H1 (cell line): ENCODE measurements around the gene NEK4. TPM values are rescaled to one million over a fixed set of nuclear protein-coding genes. Genes with fewer than 3 reads are reported as not detected.

Source experiments
- CTCF ChIA-PET: fragments of 300-600 bp; sonication (Branson Sonifier 250); formaldehyde crosslinking; loops from one replicate; lab custom pipeline; 2021; ENCODE audit not compliant: partially characterized antibody; lab: Charles Lee
- POLR2A ChIA-PET: fragments of 300-600 bp; sonication (Branson Sonifier 250); formaldehyde crosslinking; loops from one replicate; lab custom pipeline; 2021; ENCODE audit warnings: inconsistent platforms; ENCODE audit not compliant: partially characterized antibody; lab: Charles Lee
- DNase-seq, 2 experiments: peaks; one replicate each; pipeline versions ENCODE4 v3.0.0 to v3.0.0-alpha.2; 2010 to 2022; ENCODE audit warnings: low spot score in 2 of 2, low read depth in 1 of 2, mixed read lengths in 1 of 2
- FAIRE-seq: peaks from 2 replicates; lab custom pipeline; 2011; peaks lifted over from hg19 to GRCh38; lab: Jason Lieb, UNC
- H2AFZ ChIP-seq: 2 replicates; pipeline ENCODE4 v1.8.1; 2012; ENCODE audit warnings: low read length, inconsistent platforms
- H2AK5ac ChIP-seq: 2 replicates; pipeline ENCODE4 v1.6.1; 2013; ENCODE audit warnings: low read depth, low read length
- H2BK120ac ChIP-seq: replicated peaks from 2 replicates; pipeline ENCODE3; 2013; ENCODE audit warnings: low read depth, low read length, inconsistent platforms
- H2BK12ac ChIP-seq: 2 replicates; pipeline ENCODE4 v1.6.1; 2013; ENCODE audit warnings: low read depth, low read length
- H2BK15ac ChIP-seq: 2 replicates; pipeline ENCODE4 v1.6.1; 2013; ENCODE audit warnings: low read length
- H2BK20ac ChIP-seq: 2 replicates; pipeline ENCODE4 v1.6.1; 2013; ENCODE audit warnings: low read length
- H2BK5ac ChIP-seq: 2 replicates; pipeline ENCODE4 v1.6.1; 2013; ENCODE audit warnings: low read depth, low read length
- H3K14ac ChIP-seq: 2 replicates; pipeline ENCODE4 v1.6.1; 2013; ENCODE audit warnings: inconsistent platforms; ENCODE audit not compliant: insufficient read length
- H3K18ac ChIP-seq: 2 replicates; pipeline ENCODE4 v1.6.1; 2013; ENCODE audit warnings: low read length; ENCODE audit errors: extremely low read depth
- H3K23ac ChIP-seq: 2 replicates; pipeline ENCODE4 v1.6.1; 2013; ENCODE audit warnings: inconsistent platforms; ENCODE audit not compliant: insufficient read length
- H3K23me2 ChIP-seq: 2 replicates; pipeline ENCODE4 v1.6.1; 2013; ENCODE audit warnings: low read depth, low read length
- H3K27ac ChIP-seq: 2 replicates; pipeline ENCODE4 v1.6.1; 2011; ENCODE audit warnings: low read depth, low read length, inconsistent platforms
- H3K27me3 ChIP-seq, 4 experiments: replicated peaks in 1 of 4; 1 replicate in 1 of 4; 2 replicates in 3 of 4; pipeline versions ENCODE4 v1.6.1 to v1.8.1; 2011 to 2013; ENCODE audit warnings: low read length in 3 of 4, mild to moderate bottlenecking in 3 of 4, inconsistent platforms in 2 of 4, mixed read lengths in 2 of 4, moderate library complexity in 1 of 4; ENCODE audit not compliant: control insufficient read depth in 3 of 4, insufficient read depth in 3 of 4; ENCODE audit errors: extremely low read depth in 1 of 4
- H3K36me3 ChIP-seq, 4 experiments: 2 replicates each; pipeline versions ENCODE4 v1.6.1 to v1.8.1; 2011 to 2013; ENCODE audit warnings: mild to moderate bottlenecking in 4 of 4, low read length in 3 of 4, moderate library complexity in 2 of 4, control low read depth in 1 of 4, inconsistent platforms in 1 of 4; ENCODE audit not compliant: insufficient read depth in 4 of 4, control insufficient read depth in 2 of 4
- H3K4ac ChIP-seq: replicated peaks from 2 replicates; pipeline ENCODE3; 2013; ENCODE audit warnings: low read length, low read depth, mixed read lengths, inconsistent platforms; ENCODE audit not compliant: insufficient read length
- H3K4me1 ChIP-seq, 4 experiments: replicated peaks in 1 of 4; 1 replicate in 1 of 4; 2 replicates in 3 of 4; pipeline versions ENCODE4 v1.6.1 to v1.8.1; 2011 to 2013; ENCODE audit warnings: low read length in 3 of 4, inconsistent platforms in 2 of 4, mixed read lengths in 1 of 4; ENCODE audit not compliant: insufficient read depth in 4 of 4, control insufficient read depth in 3 of 4
- H3K4me2 ChIP-seq, 2 experiments: 2 replicates each; pipeline versions ENCODE4 v1.6.1 to v1.8.1; 2011 to 2013; ENCODE audit warnings: low read depth in 2 of 2, low read length in 2 of 2, control low read depth in 1 of 2, inconsistent platforms in 1 of 2, mild to moderate bottlenecking in 1 of 2; ENCODE audit not compliant: insufficient read depth in 1 of 2
- H3K4me3 ChIP-seq, 4 experiments: fragments of 200-600, 300-600 bp in 1 of 4; sonication (generic), shearing (Covaris generic), sonication (Bioruptor Twin) in 1 of 4; 2 replicates each; pipeline versions ENCODE4 v1.5.1 to v1.8.1; 2011 to 2016; ENCODE audit warnings: low read length in 4 of 4, low read depth in 3 of 4, control low read depth in 2 of 4, inconsistent platforms in 2 of 4, mild to moderate bottlenecking in 2 of 4, mixed read lengths in 1 of 4, moderate library complexity in 1 of 4; ENCODE audit not compliant: insufficient read depth in 2 of 4; ENCODE audit errors: extremely low read depth in 1 of 4
- H3K56ac ChIP-seq: replicated peaks from 2 replicates; pipeline ENCODE3; 2013; ENCODE audit warnings: low read depth, mild to moderate bottlenecking, mixed read lengths, low read length, inconsistent platforms; ENCODE audit not compliant: insufficient read length
- H3K79me1 ChIP-seq: 2 replicates; pipeline ENCODE4 v1.6.1; 2013; ENCODE audit warnings: low read depth, low read length, control low read depth
- H3K79me2 ChIP-seq, 2 experiments: 2 replicates each; pipeline versions ENCODE4 v1.6.1 to v1.8.1; 2012 to 2013; ENCODE audit warnings: low read length in 2 of 2, mild to moderate bottlenecking in 2 of 2, inconsistent platforms in 1 of 2; ENCODE audit not compliant: insufficient read depth in 2 of 2, control insufficient read depth in 1 of 2
- H3K9ac ChIP-seq, 4 experiments: replicated peaks in 1 of 4; 1 replicate in 1 of 4; 2 replicates in 3 of 4; pipeline versions ENCODE4 v1.6.1 to v1.8.1; 2011 to 2013; ENCODE audit warnings: low read depth in 3 of 4, low read length in 3 of 4, control low read depth in 2 of 4, mild to moderate bottlenecking in 2 of 4, moderate library complexity in 2 of 4, inconsistent platforms in 1 of 4; ENCODE audit errors: extremely low read depth in 1 of 4
- H3K9me3 ChIP-seq, 2 experiments: 2 replicates each; pipeline versions ENCODE4 v1.6.1 to v1.8.1; 2012 to 2013; ENCODE audit warnings: mild to moderate bottlenecking in 2 of 2, moderate library complexity in 2 of 2, control low read depth in 1 of 2, inconsistent platforms in 1 of 2, low read depth in 1 of 2, low read length in 1 of 2, mixed read lengths in 1 of 2; ENCODE audit not compliant: insufficient read depth in 2 of 2
- H4K20me1 ChIP-seq, 2 experiments: replicated peaks in 1 of 2; 2 replicates each; pipeline versions ENCODE3 to v1.8.1; 2011 to 2013; ENCODE audit warnings: inconsistent platforms in 2 of 2, low read length in 2 of 2, mild to moderate bottlenecking in 1 of 2; ENCODE audit not compliant: insufficient read depth in 2 of 2, control insufficient read depth in 1 of 2
- H4K5ac ChIP-seq: 2 replicates; pipeline ENCODE4 v1.6.1; 2013; ENCODE audit warnings: low read length, low read depth, mixed read lengths, inconsistent platforms; ENCODE audit not compliant: insufficient read length
- H4K8ac ChIP-seq: 2 replicates; pipeline ENCODE4 v1.8.0; 2013; ENCODE audit warnings: mild to moderate bottlenecking, moderate library complexity, low read length, inconsistent platforms; ENCODE audit not compliant: insufficient read depth; ENCODE audit errors: extremely low read depth
- H4K91ac ChIP-seq: replicated peaks from 2 replicates; pipeline ENCODE3; 2013; ENCODE audit warnings: low read length, mixed read lengths, inconsistent platforms; ENCODE audit not compliant: insufficient read length
- BACH1 ChIP-seq: IDR thresholded peaks from 2 replicates; pipeline ENCODE4 v1.6.1; 2012; ENCODE audit warnings: low read length, improper control_type of control experiment
- CBX5 ChIP-seq: fragments of 300-800, 300-1000 bp; sonication (generic); IDR thresholded peaks from 2 replicates; pipeline ENCODE4 v1.7.1; 2016; ENCODE audit warnings: antibody characterized with exemption, low read length, low read depth
- CTBP2 ChIP-seq: IDR thresholded peaks from 2 replicates; pipeline ENCODE4 v1.7.0; 2011; ENCODE audit warnings: borderline replicate concordance, mild to moderate bottlenecking, moderate library complexity, mixed read lengths, low read length; ENCODE audit not compliant: insufficient read depth, insufficient read length
- EZH2 ChIP-seq: fragments of 200-600 bp; sonication (generic); IDR thresholded peaks from 2 replicates; pipeline ENCODE4 v1.7.1; 2012; ENCODE audit warnings: low read depth, mild to moderate bottlenecking, moderate library complexity, low read length, inconsistent platforms; ENCODE audit not compliant: severe bottlenecking
- HDAC2 ChIP-seq, 2 experiments: fragments of 300-600 bp in 1 of 2; sonication (generic) in 1 of 2; IDR thresholded peaks; 2 replicates each; pipeline ENCODE4 v1.6.1; 2011 to 2012; ENCODE audit warnings: low read depth in 2 of 2, low read length in 2 of 2, mild to moderate bottlenecking in 2 of 2, moderate library complexity in 2 of 2, borderline replicate concordance in 1 of 2, inconsistent platforms in 1 of 2
- HDAC6 ChIP-seq: IDR thresholded peaks from one replicate; pipeline ENCODE4 v1.7.1; 2012; ENCODE audit warnings: low read depth, mild to moderate bottlenecking, inconsistent platforms, low read length, moderate library complexity
- JUND ChIP-seq: IDR thresholded peaks from 2 replicates; pipeline ENCODE4 v1.6.1; 2011; ENCODE audit warnings: mild to moderate bottlenecking, improper control_type of control experiment, low read length
- NANOG ChIP-seq: IDR thresholded peaks from 2 replicates; pipeline ENCODE4 v1.6.1; 2011; ENCODE audit warnings: low read length, low read depth, mild to moderate bottlenecking, inconsistent platforms; ENCODE audit not compliant: insufficient read depth, poor library complexity, severe bottlenecking
- SIX5 ChIP-seq: IDR thresholded peaks from 2 replicates; pipeline ENCODE4 v1.6.1; 2011; ENCODE audit warnings: mild to moderate bottlenecking, low read depth, low read length
- SP1 ChIP-seq: IDR thresholded peaks from 2 replicates; pipeline ENCODE4 v1.6.1; 2011; ENCODE audit warnings: low read depth, low read length
- SUZ12 ChIP-seq: fragments of 200-600 bp; sonication (generic); IDR thresholded peaks from 2 replicates; pipeline ENCODE4 v1.6.1; 2012; ENCODE audit warnings: mild to moderate bottlenecking, inconsistent platforms, low read length, moderate library complexity, mixed read lengths
- TAF7 ChIP-seq: optimal IDR thresholded peaks from 2 replicates; pipeline ENCODE3; 2011; ENCODE audit warnings: low read depth, mild to moderate bottlenecking, inconsistent platforms, low read length, moderate library complexity, borderline replicate concordance
- WGBS, 2 experiments: shearing (Covaris generic) in 1 of 2; methylation state at CpG; one replicate each; pipeline versions ENCODE4 v1.1.6 to v1.1.7; 2013 to 2015; ENCODE audit warnings: low lambda C conversion rate in 2 of 2, mixed read lengths in 2 of 2, inconsistent platforms in 1 of 2, low coverage in 1 of 2, missing lambda C conversion rate in 1 of 2; ENCODE audit not compliant: insufficient replicate concordance in 2 of 2, insufficient coverage in 1 of 2, insufficient read length in 1 of 2; ENCODE audit errors: extremely low coverage in 1 of 2, missing lambda C conversion rate in 1 of 2; 5-methylcytosine and 5-hydroxymethylcytosine counted together
- polyA plus RNA-seq, 7 experiments: library from polyadenylated mRNA; depleted of rRNA in 3 of 7; stranded (reverse) in 5 of 7; unstranded in 2 of 7; fragments of >200 nt in 5 of 7; fragments of 200-250 nt in 2 of 7; gene quantifications; 1 replicate in 5 of 7; 2 replicates in 1 of 7; 4 replicates in 1 of 7; pipeline versions ENCODE4 v1.2.1 to v1.2.3, GENCODE V29; 2011 to 2013; ENCODE audit warnings: missing spikeins in 2 of 7, mixed read lengths in 2 of 7
- total RNA-seq: library from RNA; stranded (reverse); fragmentation: NEBNext Ultra II Directional; extraction: Animal tissue kit (Norgen Biotek cat#: 25700); gene quantifications from 2 replicates; pipeline ENCODE4 v1.2.1, GENCODE V29; 2021

Gene NEK4
- total and polyA plus RNA-seq, 2 of the 8 experiments (the other 6 are each of a cell fraction or from before 2014, with no cell fraction given), result 7.5 to 40.0 TPM

DNA sequence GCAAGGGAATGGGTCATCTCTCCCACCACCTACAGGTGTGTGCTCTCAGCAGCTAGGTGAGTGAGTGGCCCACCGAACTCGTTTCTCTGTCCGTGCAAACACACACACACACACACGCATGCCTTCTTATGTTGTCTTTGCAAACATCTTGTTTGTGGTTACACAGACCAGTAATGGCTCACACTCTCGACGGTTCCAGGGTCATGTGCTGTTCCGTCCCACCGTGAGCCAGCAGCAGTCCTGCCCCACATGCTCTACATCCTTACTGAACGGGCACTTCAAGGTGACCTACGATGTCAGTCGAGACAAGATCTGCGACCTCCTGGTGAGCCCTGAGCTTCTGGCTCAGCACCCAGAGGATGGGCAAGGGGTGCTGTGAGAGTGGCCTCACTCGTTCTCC, 11.0 kb upstream of the NEK4 start:
- H3K14ac ChIP-seq, result no peak overlapping the region
- 0 out of 2 replicates have a peak overlapping the region, but pooled peaks have one; percentile 6 for H2BK20ac ChIP-seq
- H3K56ac ChIP-seq, result no peak overlapping the region
- CTCF ChIA-PET, result interaction anchor here (1.0 to 4.1 kb wide), 5 partner anchors 11 to 79 kb away, joined by 3 to 19 read pairs (median 8); no protein-coding TSS in a partner anchor
- no peaks in the 10 kb centered on the region; a peak in 1 of 8 replicates for H3K36me3 ChIP-seq
- no peaks in the 10 kb centered on the region for H3K79me1 ChIP-seq
- no peak overlapping the region for H2AK5ac ChIP-seq
- peak overlapping the region; percentile 93; the same call in 1 of the 2 replicates for H2BK12ac ChIP-seq
- no peaks in the 10 kb centered on the region for H3K9me3 ChIP-seq
- H4K8ac ChIP-seq, result no peak overlapping the region
- no peak overlapping the region for H3K4me3 ChIP-seq
- H3K4ac ChIP-seq, result no peak overlapping the region
- WGBS, 2 experiments, result 92% methylated on average over 13 of the region's 13 CpGs; no CpG with 5 or more reads in 1 of the 2 experiments
- H4K91ac ChIP-seq, result no peak overlapping the region
- POLR2A ChIA-PET, result interaction anchor here (1.4 kb wide), 1 partner anchor 11 kb away, joined by 8 read pairs; the partner anchor contains the start of gene NEK4
- H2BK15ac ChIP-seq, result no peak overlapping the region
- H2BK120ac ChIP-seq, result no peak overlapping the region
- FAIRE-seq (no peak), DNase-seq (no peak)
- no peak overlapping the region for H2AFZ ChIP-seq
- no peak overlapping the region for H3K23ac ChIP-seq
- peaks cover 0 to 8% (median 0%) of the 10 kb centered on the region in 4 experiments; a peak in 1 of 7 replicates for H3K4me1 ChIP-seq
- no peak overlapping the region for H3K4me2 ChIP-seq
- no peak overlapping the region for H4K5ac ChIP-seq
- H3K23me2 ChIP-seq, result no peaks in the 10 kb centered on the region
- H4K20me1 ChIP-seq, result no peaks in the 10 kb centered on the region
- no peaks in the 10 kb centered on the region for H3K79me2 ChIP-seq
- no peak overlapping the region for H3K18ac ChIP-seq
- H3K9ac ChIP-seq, result no peak overlapping the region
- no peaks in the 10 kb centered on the region; a peak in 1 of 7 replicates for H3K27me3 ChIP-seq
- H2BK5ac ChIP-seq, result peak overlapping the region; percentile 40; the same call in 1 of the 2 replicates
- H3K27ac ChIP-seq, result no peak overlapping the region
- TF ChIP-seq EZH2, result no peak
- no peak for TF ChIP-seq SUZ12
- TF ChIP-seq NANOG, result no peak
- no peak for TF ChIP-seq HDAC2 (IDR thresholded peaks at IDR 0.05; ENCODE audit: borderline replicate concordance in 1 of 2, low read depth in 2 of 2, low read length in 2 of 2)
- TF ChIP-seq BACH1, result no peak
- TF ChIP-seq TAF7, result no peak
- TF ChIP-seq SP1, result no peak
- TF ChIP-seq HDAC6, result no peak
- TF ChIP-seq CTBP2, result no peak
- TF ChIP-seq SIX5, result no peak
- no peak for TF ChIP-seq CBX5
- TF ChIP-seq JUND, result no peak
- TF ChIP-seq, all 59 proteins: peak for 0
